GM20000 (cell line): ENCODE results near the gene IL3.

Source experiments
- DNase-seq: peaks from one replicate; pipeline ENCODE4 v3.0.0; 2012; ENCODE audit warnings: low spot score
- TF ChIP-seq, protein P1 (sequence below): IDR thresholded peaks from 2 replicates; pipeline ENCODE4 v1.5.1; 2012; ENCODE audit warnings: mild to moderate bottlenecking, control low read depth; ENCODE audit errors: extremely low read depth, missing control alignments

IL3 gene

DNA sequence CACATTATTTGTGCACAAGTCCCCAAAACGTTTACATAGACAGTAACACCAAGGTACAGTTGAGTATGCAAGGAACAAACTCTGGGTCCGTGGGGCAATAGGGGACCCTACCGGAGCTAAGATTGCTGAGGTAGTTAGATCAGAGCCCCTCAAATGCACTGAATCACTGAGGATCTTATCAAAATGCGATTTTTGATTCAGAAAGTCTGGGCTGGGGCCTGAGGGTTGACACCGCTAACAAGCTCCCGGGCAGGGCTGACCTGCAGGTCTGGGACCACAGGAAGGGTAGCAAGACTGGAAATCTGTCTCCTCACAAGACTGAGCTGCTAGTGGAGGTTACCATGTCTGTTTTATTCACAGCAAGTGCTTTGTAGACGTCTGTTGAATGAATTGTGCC is 1.8 kb upstream of the IL3 start:
- DNase-seq, result no peak
- TF ChIP-seq, protein P1, sequence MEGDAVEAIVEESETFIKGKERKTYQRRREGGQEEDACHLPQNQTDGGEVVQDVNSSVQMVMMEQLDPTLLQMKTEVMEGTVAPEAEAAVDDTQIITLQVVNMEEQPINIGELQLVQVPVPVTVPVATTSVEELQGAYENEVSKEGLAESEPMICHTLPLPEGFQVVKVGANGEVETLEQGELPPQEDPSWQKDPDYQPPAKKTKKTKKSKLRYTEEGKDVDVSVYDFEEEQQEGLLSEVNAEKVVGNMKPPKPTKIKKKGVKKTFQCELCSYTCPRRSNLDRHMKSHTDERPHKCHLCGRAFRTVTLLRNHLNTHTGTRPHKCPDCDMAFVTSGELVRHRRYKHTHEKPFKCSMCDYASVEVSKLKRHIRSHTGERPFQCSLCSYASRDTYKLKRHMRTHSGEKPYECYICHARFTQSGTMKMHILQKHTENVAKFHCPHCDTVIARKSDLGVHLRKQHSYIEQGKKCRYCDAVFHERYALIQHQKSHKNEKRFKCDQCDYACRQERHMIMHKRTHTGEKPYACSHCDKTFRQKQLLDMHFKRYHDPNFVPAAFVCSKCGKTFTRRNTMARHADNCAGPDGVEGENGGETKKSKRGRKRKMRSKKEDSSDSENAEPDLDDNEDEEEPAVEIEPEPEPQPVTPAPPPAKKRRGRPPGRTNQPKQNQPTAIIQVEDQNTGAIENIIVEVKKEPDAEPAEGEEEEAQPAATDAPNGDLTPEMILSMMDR, result no peak

DNA sequence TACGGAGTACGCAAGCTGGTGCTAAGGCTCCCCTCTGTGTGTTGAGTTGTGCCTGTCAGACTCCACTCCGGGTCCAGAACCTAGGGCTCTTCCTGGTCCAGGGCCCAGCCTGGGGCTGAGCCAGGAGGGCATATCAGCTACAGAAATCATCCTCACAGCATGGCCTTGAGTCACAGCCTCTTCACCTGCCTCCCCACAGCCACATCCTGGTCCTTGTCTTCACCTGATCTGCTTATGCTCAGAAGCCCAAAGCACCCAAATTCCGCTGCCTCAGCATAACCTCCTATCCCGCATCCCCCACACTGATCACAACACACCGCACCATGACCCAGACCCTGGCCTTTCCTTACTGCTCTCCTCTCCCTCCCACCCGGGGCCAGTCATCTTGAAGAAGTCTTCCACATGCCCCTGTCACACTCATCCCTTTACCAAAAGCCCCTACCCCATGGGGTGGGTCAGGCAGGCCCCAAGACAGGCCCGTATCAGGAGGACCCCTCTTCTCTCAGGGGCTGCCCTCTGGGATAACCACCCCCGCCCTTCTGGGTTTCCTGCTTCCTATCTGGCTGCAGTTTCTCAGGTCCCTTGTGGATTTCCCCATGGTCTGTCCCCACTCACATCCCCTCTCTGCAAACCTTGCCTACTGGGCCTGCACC is 1.3 kb upstream of the IL3 start:
- no peak for DNase-seq
- TF ChIP-seq, protein P1, result no peak

DNA sequence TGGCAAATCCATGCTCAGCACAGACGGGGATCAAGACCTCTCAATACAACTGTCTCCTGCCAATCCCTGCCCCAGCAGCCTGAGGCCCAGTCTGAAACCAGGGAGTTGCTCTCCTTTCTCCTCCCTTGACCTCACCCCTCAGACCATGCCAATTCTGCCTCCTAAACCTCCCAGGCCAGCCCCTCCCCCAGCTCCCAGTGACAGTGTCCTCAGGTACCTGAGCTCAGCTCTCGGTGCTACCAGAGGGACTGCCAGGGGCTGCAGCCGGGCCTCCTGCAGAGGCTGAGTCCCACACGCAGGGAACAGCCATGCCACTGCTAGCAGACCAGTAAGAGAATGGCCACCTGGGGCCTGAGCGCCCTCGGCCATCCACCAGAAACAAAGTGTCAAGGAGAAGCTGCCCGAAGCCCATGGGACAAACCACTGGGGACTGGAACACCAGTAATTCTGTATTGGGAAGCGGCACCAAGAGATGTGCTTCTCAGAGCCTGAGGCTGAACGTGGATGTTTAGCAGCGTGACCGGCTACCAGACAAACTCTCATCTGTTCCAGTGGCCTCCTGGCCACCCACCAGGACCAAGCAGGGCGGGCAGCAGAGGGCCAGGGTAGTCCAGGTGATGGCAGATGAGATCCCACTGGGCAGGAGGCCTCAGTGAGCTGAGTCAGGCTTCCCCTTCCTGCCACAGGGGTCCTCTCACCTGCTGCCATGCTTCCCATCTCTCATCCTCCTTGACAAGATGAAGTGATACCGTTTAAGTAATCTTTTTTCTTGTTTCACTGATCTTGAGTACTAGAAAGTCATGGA is 557 bp upstream of the IL3 start:
- no peak for DNase-seq
- TF ChIP-seq, protein P1, result no peak

DNA sequence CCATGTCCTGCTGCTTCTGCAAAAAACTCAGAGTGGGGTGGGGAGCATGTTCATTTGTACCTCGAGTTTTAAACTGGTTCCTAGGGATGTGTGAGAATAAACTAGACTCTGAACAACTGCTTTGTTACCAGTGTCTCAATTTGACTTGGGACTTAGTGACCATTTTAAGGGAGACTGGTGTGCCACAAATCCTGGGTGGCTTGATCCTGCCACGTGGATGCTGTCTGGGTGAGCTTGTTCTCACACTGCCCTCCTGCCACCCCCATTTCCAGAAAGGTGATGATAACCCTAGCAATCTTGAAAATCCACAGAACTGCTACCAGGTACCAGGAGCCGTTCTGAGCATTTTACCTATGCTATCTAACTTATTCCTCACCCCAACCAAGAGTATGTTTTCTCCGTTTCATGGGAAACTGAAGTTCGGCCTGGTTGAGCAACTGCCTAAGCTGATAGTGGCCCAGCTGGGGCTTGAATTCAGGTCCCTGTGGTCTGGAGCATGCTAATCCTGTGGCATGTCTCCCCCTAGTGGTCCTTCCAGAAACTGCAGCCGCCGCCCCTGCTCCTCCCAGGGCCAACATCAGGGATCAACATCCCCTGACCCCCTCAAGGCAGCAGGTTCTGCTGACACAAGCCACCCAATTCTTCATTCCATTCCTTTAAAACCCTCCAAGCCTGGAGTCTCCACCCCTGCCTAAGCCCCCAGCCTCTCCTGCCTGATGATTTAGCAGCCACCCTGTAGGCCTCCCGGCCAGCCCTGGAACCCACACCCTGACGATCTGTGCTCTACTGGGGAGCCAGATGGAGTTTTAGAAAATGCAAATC is 2.8 kb downstream of the IL3 start:
- TF ChIP-seq, protein P1, result peak; percentile 91
- DNase-seq, result peak; percentile 76

DNA sequence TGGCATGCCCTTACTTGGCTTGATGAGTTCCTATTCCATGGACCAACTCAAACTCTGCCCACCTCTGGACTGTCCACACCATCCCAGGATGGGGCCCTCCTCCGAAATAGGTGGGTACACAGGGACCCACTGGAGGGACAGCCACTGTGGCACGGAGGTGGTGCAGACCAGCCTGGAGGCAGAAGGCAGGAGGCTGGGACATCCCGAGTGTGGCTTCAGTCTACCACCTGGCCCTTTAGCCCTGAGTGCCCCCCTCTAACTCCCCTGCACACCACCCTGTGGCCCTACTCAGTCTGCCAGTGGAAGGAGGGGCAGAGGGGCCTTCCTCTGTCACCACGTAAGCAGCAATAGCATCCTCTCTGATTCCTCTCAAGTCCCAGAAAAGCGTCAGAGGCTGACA is 3.7 kb downstream of the IL3 start:
- TF ChIP-seq, protein P1, result no peak
- no peak for DNase-seq

DNA sequence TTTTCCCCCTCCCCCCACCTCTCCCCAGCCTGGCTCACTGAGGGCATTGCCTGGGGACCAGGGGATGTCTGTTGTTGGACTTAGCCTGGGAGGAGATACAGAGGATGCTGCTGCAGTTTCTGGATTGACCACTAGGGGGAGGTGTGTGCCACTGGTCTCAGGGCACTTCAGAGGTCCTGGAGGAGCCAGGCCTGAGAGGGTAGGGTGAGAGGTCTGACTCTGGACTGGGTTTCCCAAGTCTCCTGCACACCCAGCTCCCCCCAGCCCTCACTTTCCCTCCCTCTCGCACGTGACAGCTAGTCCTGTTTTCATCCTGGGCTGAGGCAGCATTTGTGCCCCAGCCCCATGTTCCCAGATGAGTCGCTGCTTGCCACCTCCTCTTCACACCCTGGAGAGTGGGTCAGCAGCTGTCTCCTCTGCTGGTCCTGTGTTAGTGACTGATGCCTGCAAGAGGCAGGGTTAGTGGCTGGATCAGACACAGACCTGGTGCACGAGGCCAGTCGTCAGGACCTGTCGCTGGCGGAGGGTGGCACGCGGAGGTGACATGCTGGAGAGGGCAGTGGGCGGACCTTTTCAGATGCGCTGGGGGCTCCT is 4.4 kb downstream of the IL3 start:
- peak; percentile 82 for DNase-seq
- TF ChIP-seq, protein P1, result peak; percentile 87
